Trophoblast cell (in vitro differentiated cells and primary cell): ENCODE results near the gene H3-3A.

ENCODE experiments used
- DNase-seq, 2 donors: peaks; one replicate each; pipeline ENCODE4 v3.0.0-alpha.2; 2016
- H2AFZ ChIP-seq: 2 replicates; pipeline ENCODE4 v1.6.1; 2013; ENCODE audit warnings: low read length, moderate library complexity, mild to moderate bottlenecking; ENCODE audit not compliant: insufficient read depth, poor library complexity
- H2AK5ac ChIP-seq: 2 replicates; pipeline ENCODE4 v1.6.1; 2013; ENCODE audit warnings: mild to moderate bottlenecking, low read length
- H2BK120ac ChIP-seq: 2 replicates; pipeline ENCODE4 v1.6.1; 2013; ENCODE audit warnings: low read length, mild to moderate bottlenecking, moderate library complexity; ENCODE audit not compliant: insufficient read depth, poor library complexity
- H2BK12ac ChIP-seq: 2 replicates; pipeline ENCODE4 v1.6.1; 2013; ENCODE audit warnings: mild to moderate bottlenecking, low read length, moderate library complexity
- H2BK5ac ChIP-seq: 2 replicates; pipeline ENCODE4 v1.6.1; 2013; ENCODE audit warnings: low read length, low read depth, moderate library complexity, mild to moderate bottlenecking; ENCODE audit not compliant: poor library complexity
- H3K14ac ChIP-seq: 2 replicates; pipeline ENCODE4 v1.6.1; 2013; ENCODE audit warnings: mild to moderate bottlenecking, low read length
- H3K18ac ChIP-seq: 2 replicates; pipeline ENCODE4 v1.6.1; 2013; ENCODE audit warnings: mild to moderate bottlenecking, low read length
- H3K23ac ChIP-seq: 2 replicates; pipeline ENCODE4 v1.6.1; 2013; ENCODE audit warnings: low read length
- H3K27ac ChIP-seq: 2 replicates; pipeline ENCODE4 v1.5.1; 2013; ENCODE audit warnings: low read depth, mild to moderate bottlenecking, inconsistent platforms, low read length, moderate library complexity
- H3K27me3 ChIP-seq: 2 replicates; pipeline ENCODE4 v1.6.1; 2013; ENCODE audit warnings: inconsistent platforms, mild to moderate bottlenecking, low read length, moderate library complexity; ENCODE audit not compliant: insufficient read depth
- H3K36me3 ChIP-seq, 2 experiments: 1 replicate in 1 of 2; 2 replicates in 1 of 2; pipeline ENCODE4 v1.6.1; 2013; ENCODE audit warnings: low read length in 2 of 2, mild to moderate bottlenecking in 2 of 2, moderate library complexity in 1 of 2; ENCODE audit not compliant: insufficient read depth in 2 of 2, control insufficient read depth in 1 of 2
- H3K4ac ChIP-seq: 2 replicates; pipeline ENCODE4 v1.6.1; 2013; ENCODE audit warnings: low read depth, mild to moderate bottlenecking, low read length, moderate library complexity
- H3K4me1 ChIP-seq, 2 experiments: 1 replicate in 1 of 2; 2 replicates in 1 of 2; pipeline ENCODE4 v1.6.1; 2013; ENCODE audit warnings: low read length in 2 of 2, mild to moderate bottlenecking in 2 of 2, moderate library complexity in 1 of 2; ENCODE audit not compliant: insufficient read depth in 2 of 2, control insufficient read depth in 1 of 2
- H3K4me2 ChIP-seq: 2 replicates; pipeline ENCODE4 v1.6.1; 2013; ENCODE audit warnings: inconsistent platforms, mild to moderate bottlenecking, low read length, moderate library complexity
- H3K4me3 ChIP-seq: 2 replicates; pipeline ENCODE4 v1.5.1; 2013; ENCODE audit warnings: mild to moderate bottlenecking, low read depth, low read length, inconsistent platforms
- H3K79me1 ChIP-seq: one replicate; pipeline ENCODE4 v1.6.1; 2013; ENCODE audit warnings: low read length
- H3K79me2 ChIP-seq: 2 replicates; pipeline ENCODE4 v1.6.1; 2013; ENCODE audit warnings: low read length, mild to moderate bottlenecking; ENCODE audit not compliant: control insufficient read depth, insufficient read depth, poor library complexity
- H3K9ac ChIP-seq: 2 replicates; pipeline ENCODE4 v1.6.1; 2013; ENCODE audit warnings: mild to moderate bottlenecking, low read length
- H3K9me3 ChIP-seq: 2 replicates; pipeline ENCODE4 v1.6.1; 2013; ENCODE audit warnings: low read depth, mild to moderate bottlenecking, control low read depth, inconsistent platforms, low read length; ENCODE audit not compliant: insufficient read depth
- H4K12ac ChIP-seq: 2 replicates; pipeline ENCODE4 v1.6.1; 2013; ENCODE audit warnings: low read depth, mild to moderate bottlenecking, low read length, moderate library complexity
- H4K8ac ChIP-seq: 2 replicates; pipeline ENCODE4 v1.6.1; 2013; ENCODE audit warnings: low read depth, mild to moderate bottlenecking, low read length, moderate library complexity
- H4K91ac ChIP-seq: one replicate; pipeline ENCODE4 v1.6.1; 2013; ENCODE audit warnings: low read depth, mild to moderate bottlenecking, low read length, moderate library complexity
- WGBS: extraction: QIAGEN DNeasy Blood & Tissue Kit; methylation state at CpG from one replicate; pipeline ENCODE4 v1.1.7; 2013; ENCODE audit warnings: missing lambda C conversion rate; ENCODE audit not compliant: insufficient read length, insufficient coverage; ENCODE audit errors: extremely low coverage; 5-methylcytosine and 5-hydroxymethylcytosine counted together

H3-3A gene

DNA sequence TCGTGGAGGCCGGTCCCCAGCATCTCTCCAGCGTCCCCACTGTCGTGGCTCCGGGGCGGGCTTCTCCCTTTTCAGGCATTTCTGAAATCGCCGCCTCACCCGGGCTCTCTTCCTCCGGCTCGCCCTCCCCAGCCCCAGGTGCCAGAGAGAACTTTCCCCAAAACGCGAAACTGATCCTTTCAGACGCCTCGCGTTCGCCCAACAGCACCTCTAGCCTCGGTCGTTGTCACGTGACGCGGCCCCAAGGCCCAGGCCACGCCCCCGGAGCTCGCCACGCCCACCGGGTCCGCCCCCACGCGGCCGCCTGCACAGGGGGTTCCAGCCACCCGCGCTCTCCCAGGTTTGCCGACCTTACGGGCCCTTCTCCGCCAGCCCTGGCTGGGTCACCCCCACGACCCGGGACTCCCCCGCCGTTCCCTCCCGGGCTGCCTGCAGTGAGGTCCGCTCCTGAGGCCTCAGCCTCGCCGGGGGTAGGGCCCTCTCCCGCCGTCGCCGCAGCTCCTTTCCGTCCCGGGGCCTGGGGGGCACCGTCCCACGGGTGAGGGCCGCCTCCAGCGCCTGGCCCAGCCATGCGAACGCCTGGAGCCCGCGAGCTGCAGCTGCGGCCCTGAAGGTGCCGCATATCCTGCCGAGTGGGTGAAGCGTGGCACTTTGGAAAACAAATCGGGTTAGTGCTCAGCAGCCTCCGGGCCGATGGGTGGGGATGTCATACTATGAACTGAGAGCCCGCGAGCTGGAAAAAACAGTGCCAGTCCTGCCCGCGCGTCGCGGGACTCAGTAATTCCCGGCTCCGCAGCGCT, 21.0 kb downstream of the H3-3A start:
- peak overlapping the region; percentile 66 for H3K14ac ChIP-seq
- peak; percentile 75 to 84 for DNase-seq

GRCh38 chr1:226085675-226086285, 23.3 kb downstream of the H3-3A start:
- no peaks in the 10 kb centered on the region for H3K27me3 ChIP-seq
- peaks cover 5% of the 10 kb centered on the region for H3K9me3 ChIP-seq
- H3K14ac ChIP-seq: no peak overlapping the region
- no peak overlapping the region for H2BK5ac ChIP-seq
- no peak overlapping the region for H3K18ac ChIP-seq
- no peak overlapping the region for H4K91ac ChIP-seq
- H2AFZ ChIP-seq: no peak overlapping the region
- no peak overlapping the region for H3K27ac ChIP-seq
- no peak overlapping the region for H3K4me2 ChIP-seq
- H3K79me1 ChIP-seq: peaks cover 4% of the 10 kb centered on the region
- no peak overlapping the region for H3K23ac ChIP-seq
- no peak overlapping the region for H3K4me3 ChIP-seq
- H4K12ac ChIP-seq: no peak overlapping the region
- no peak overlapping the region for H3K9ac ChIP-seq
- H3K36me3 ChIP-seq: no peaks in the 10 kb centered on the region
- H2AK5ac ChIP-seq: no peak overlapping the region
- no peak overlapping the region for H4K8ac ChIP-seq
- no peak for DNase-seq
- no peaks in the 10 kb centered on the region for H3K79me2 ChIP-seq
- H2BK120ac ChIP-seq: no peak overlapping the region
- H3K4me1 ChIP-seq: peaks cover 0 to 6% of the 10 kb centered on the region in 2 experiments
- WGBS: no CpG with 5 or more reads among the region's 5 CpGs
- H3K4ac ChIP-seq: no peak overlapping the region
- no peak overlapping the region for H2BK12ac ChIP-seq

More for the DNA sequence above, 21.0 kb downstream of the H3-3A start:
- Histone ChIP-seq H3K9ac (peak overlapping the region; percentile 64), H3K4me2 (peak overlapping the region; percentile 100), H2BK12ac (no peak overlapping the region), H4K12ac (no peak overlapping the region), H2AFZ (peak overlapping the region; percentile 82), H3K27me3 (no peaks in the 10 kb centered on the region), H4K8ac (peak overlapping the region; percentile 47), H4K91ac (peak overlapping the region; percentile 55), H3K23ac (no peak overlapping the region), H3K4ac (no peak overlapping the region), H3K79me1 (peaks cover 4% of the 10 kb centered on the region), H3K27ac (no peak overlapping the region), H3K18ac (peak overlapping the region; percentile 16), H3K9me3 (peaks cover 5% of the 10 kb centered on the region), H3K4me3 (peak overlapping the region; percentile 78), H2BK120ac (peak overlapping the region; percentile 18), H3K4me1 (peaks cover 0 to 6% of the 10 kb centered on the region in 2 experiments), H2BK5ac (no peak overlapping the region), H3K79me2 (no peaks in the 10 kb centered on the region), H3K36me3 (no peaks in the 10 kb centered on the region), H2AK5ac (no peak overlapping the region)
- WGBS: no CpG with 5 or more reads among the region's 75 CpGs

DNA sequence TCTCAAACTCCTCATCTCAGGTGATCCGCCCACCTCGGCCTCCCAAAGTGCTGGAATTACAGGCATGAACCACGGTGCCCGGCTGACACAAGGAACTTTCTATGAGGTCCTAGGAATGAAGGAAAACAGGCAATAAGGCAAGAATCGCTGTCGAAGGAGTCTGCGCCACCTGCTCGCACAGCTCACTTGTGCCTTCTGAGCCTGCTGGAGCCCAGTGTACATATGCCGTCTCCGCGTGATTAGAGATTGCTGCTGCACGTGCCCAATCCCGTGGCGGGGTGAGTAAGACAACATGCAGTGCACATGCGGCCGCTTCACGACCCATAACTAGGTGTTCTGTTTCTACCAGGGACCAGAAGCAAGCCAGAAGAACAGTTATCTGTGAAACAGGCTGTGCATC, 24.3 kb downstream of the H3-3A start:
- Histone ChIP-seq H4K91ac (no peak overlapping the region), H3K23ac (no peak overlapping the region), H3K4ac (no peak overlapping the region), H3K9ac (no peak overlapping the region), H3K4me2 (no peak overlapping the region), H3K36me3 (no peaks in the 10 kb centered on the region), H4K12ac (no peak overlapping the region), H2BK12ac (no peak overlapping the region), H2AK5ac (no peak overlapping the region), H3K14ac (no peak overlapping the region), H3K4me1 (peaks cover 0 to 6% of the 10 kb centered on the region in 2 experiments), H3K27ac (no peak overlapping the region), H3K79me2 (no peaks in the 10 kb centered on the region), H3K79me1 (peaks cover 4% of the 10 kb centered on the region), H3K27me3 (no peaks in the 10 kb centered on the region), H4K8ac (no peak overlapping the region), H3K4me3 (no peak overlapping the region), H3K9me3 (peaks cover 5% of the 10 kb centered on the region), H2AFZ (no peak overlapping the region), H3K18ac (no peak overlapping the region), H2BK120ac (no peak overlapping the region), H2BK5ac (no peak overlapping the region)
- WGBS: no CpG with 5 or more reads among the region's 17 CpGs
- peak; percentile 29 to 71 for DNase-seq

DNA sequence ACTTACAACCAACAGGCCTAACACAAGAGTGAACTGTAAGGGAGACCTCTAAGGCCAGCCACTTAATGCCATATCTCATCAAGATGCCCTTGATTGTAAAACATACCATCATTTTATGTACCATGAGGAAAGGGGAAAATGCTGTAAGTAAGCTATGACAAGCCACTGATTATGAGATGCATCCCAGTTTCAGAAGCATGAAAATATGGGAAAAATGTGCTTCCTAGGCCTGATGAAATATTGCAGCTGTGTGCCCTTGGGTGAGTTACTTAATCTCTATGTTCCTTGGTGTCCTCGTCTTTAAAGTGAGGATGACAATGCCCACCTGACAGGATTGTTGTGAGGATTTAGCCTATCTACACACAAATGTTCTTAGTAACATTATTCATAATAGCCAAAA, 28.9 kb downstream of the H3-3A start:
- Histone ChIP-seq H2BK12ac (no peak overlapping the region), H3K4ac (no peak overlapping the region), H3K4me2 (no peak overlapping the region), H4K12ac (no peak overlapping the region), H3K4me1 (no peaks in the 10 kb centered on the region), H3K9ac (no peak overlapping the region), H3K9me3 (no peaks in the 10 kb centered on the region), H4K8ac (no peak overlapping the region), H2BK5ac (no peak overlapping the region), H3K27ac (no peak overlapping the region), H3K4me3 (no peak overlapping the region), H3K23ac (no peak overlapping the region), H3K36me3 (no peaks in the 10 kb centered on the region), H3K79me1 (no peaks in the 10 kb centered on the region), H3K27me3 (peaks cover 2% of the 10 kb centered on the region), H4K91ac (no peak overlapping the region), H2AK5ac (no peak overlapping the region), H2BK120ac (no peak overlapping the region), H3K18ac (no peak overlapping the region), H3K79me2 (no peaks in the 10 kb centered on the region), H3K14ac (no peak overlapping the region), H2AFZ (no peak overlapping the region)
- peak; percentile 66 to 92 for DNase-seq
- no CpG with 5 or more reads among the region's 1 CpG for WGBS
